K562 (cell line): ENCODE measurements around the gene OMP. TPM values are rescaled to one million over a fixed set of nuclear protein-coding genes. Genes with fewer than 3 reads are reported as not detected.

Experiments used
- ATAC-seq: fragments of 200-7000 bp; cut with Tn5 transposase; 3 replicates; pipeline ENCODE4 v1.9.1; 2020; ENCODE audit warnings: moderate library complexity
- BruUV-seq: library from RNA; stranded (reverse); fragments of 400-500 nt; replicated peaks from 2 replicates; lab custom pipeline; 2021; lab: Mats Ljungman, UMichigan
- CTCF ChIA-PET: fragments of 300-600 bp; formaldehyde crosslinking; extraction: SDS; loops from one replicate; lab custom pipeline; 2021; ENCODE audit warnings: low intra/inter-chr PET ratio; lab: Yijun Ruan, JAX
- POLR2A ChIA-PET: fragments of 300-600, 350-650 bp; sonication (Branson Sonifier 250); formaldehyde crosslinking; extraction: SDS; loops from one replicate; lab custom pipeline; 2021; ENCODE audit warnings: antibody characterized with exemption, inconsistent platforms; lab: Yijun Ruan, JAX
- DNase-seq, 4 experiments: peaks; one replicate each; pipeline versions ENCODE4 v3.0.0 to v3.0.0-alpha.2; 2011 to 2018; ENCODE audit warnings: low spot score in 3 of 4, mixed read lengths in 3 of 4; ENCODE audit errors: extremely low read depth in 1 of 4
- FAIRE-seq: peaks from 2 replicates; lab custom pipeline; 2011; peaks lifted over from hg19 to GRCh38; lab: Jason Lieb, UNC
- H2AFZ ChIP-seq: 2 replicates; pipeline ENCODE4 v1.6.0; 2011; ENCODE audit warnings: low read depth, low read length, control low read depth, inconsistent platforms
- H3K27ac ChIP-seq: fragments of 200-600 bp; 3 replicates; pipeline ENCODE4 v1.8.0; 2011; ENCODE audit warnings: low read depth, mild to moderate bottlenecking, control low read depth, inconsistent platforms, low read length, moderate library complexity, mixed read lengths; ENCODE audit errors: extremely low read depth
- H3K27me3 ChIP-seq, 2 experiments: fragments of 300-600 bp in 1 of 2; 2 replicates in 1 of 2; 3 replicates in 1 of 2; pipeline versions ENCODE4 v1.6.0 to v1.8.0; 2011; ENCODE audit warnings: inconsistent platforms in 2 of 2, low read length in 2 of 2, mild to moderate bottlenecking in 1 of 2, mixed read lengths in 1 of 2, moderate library complexity in 1 of 2; ENCODE audit not compliant: control insufficient read depth in 2 of 2, insufficient read depth in 2 of 2
- H3K36me3 ChIP-seq: fragments of 300-600 bp; 3 replicates; pipeline ENCODE4 v1.8.0; 2011; ENCODE audit warnings: mild to moderate bottlenecking, low read length, inconsistent platforms; ENCODE audit not compliant: control insufficient read depth, insufficient read depth
- H3K4me1 ChIP-seq, 2 experiments: fragments of 200-600 bp in 1 of 2; replicated peaks in 1 of 2; 2 replicates in 1 of 2; 3 replicates in 1 of 2; pipeline versions ENCODE4 v1.5.1 to v1.8.0; 2011; ENCODE audit warnings: inconsistent platforms in 2 of 2, low read length in 2 of 2, mild to moderate bottlenecking in 1 of 2, mixed read lengths in 1 of 2, moderate library complexity in 1 of 2; ENCODE audit not compliant: control insufficient read depth in 2 of 2, insufficient read depth in 2 of 2
- H3K4me2 ChIP-seq: 2 replicates; pipeline ENCODE4 v1.6.1; 2011; ENCODE audit warnings: low read length, control low read depth, inconsistent platforms, mixed read lengths; ENCODE audit not compliant: insufficient read depth
- H3K4me3 ChIP-seq: fragments of 200-600 bp; sonication (generic), shearing (Covaris generic); 2 replicates; pipeline ENCODE4 v1.5.1; 2016; ENCODE audit warnings: control low read depth, inconsistent platforms
- H3K79me2 ChIP-seq: fragments of 200-600 bp; 3 replicates; pipeline ENCODE4 v1.8.0; 2011; ENCODE audit warnings: low read length, inconsistent platforms; ENCODE audit not compliant: control insufficient read depth, insufficient read depth
- H3K9ac ChIP-seq, 2 experiments: 2 replicates each; pipeline versions ENCODE4 v1.6.0 to v1.6.1; 2011; ENCODE audit warnings: low read depth in 2 of 2, low read length in 2 of 2, control low read depth in 1 of 2, inconsistent platforms in 1 of 2, mild to moderate bottlenecking in 1 of 2, mixed read lengths in 1 of 2; ENCODE audit not compliant: insufficient read depth in 1 of 2
- H3K9me1 ChIP-seq: one replicate; pipeline ENCODE4 v1.6.0; 2011; ENCODE audit warnings: inconsistent platforms, mild to moderate bottlenecking, low read length, moderate library complexity; ENCODE audit not compliant: control insufficient read depth, insufficient read depth
- H3K9me3 ChIP-seq: replicated peaks from 2 replicates; pipeline ENCODE4 v1.5.1; 2011; ENCODE audit warnings: low read depth, low read length, inconsistent platforms; ENCODE audit not compliant: control insufficient read depth, insufficient read depth
- H4K20me1 ChIP-seq: replicated peaks from 2 replicates; pipeline ENCODE4 v1.6.1; 2011; ENCODE audit warnings: low read length, inconsistent platforms, mixed read lengths; ENCODE audit not compliant: control insufficient read depth, insufficient read depth
- NRF1 ChIP-seq, 2 experiments: fragments of 450-650 bp; IDR thresholded peaks in 1 of 2; conservative IDR thresholded peaks in 1 of 2; 2 replicates each; pipeline ENCODE4 v1.6.1; 2014; ENCODE audit warnings: mild to moderate bottlenecking in 2 of 2
- WGBS: fragments of 100-300 bp; shearing (Covaris generic); methylation state at CpG from one replicate; pipeline ENCODE4 v1.1.6; 2016; ENCODE audit warnings: low coverage, mixed read lengths; ENCODE audit not compliant: insufficient coverage; ENCODE audit errors: missing lambda C conversion rate; 5-methylcytosine and 5-hydroxymethylcytosine counted together
- in situ Hi-C: fragments of 300-500 bp; cut with MboI; formaldehyde crosslinking; loops from 4 replicates; pipeline ENCODE4 v1.15.0; 2018; ENCODE audit warnings: inconsistent platforms, mixed read lengths
- intact Hi-C: fragments of 100-400 bp; cut with micrococcal nuclease; formaldehyde crosslinking; loops from 2 replicates; pipeline ENCODE4 v1.14.2; 2022
- polyA plus RNA-seq, 8 experiments: library from polyadenylated mRNA; depleted of rRNA in 4 of 8; stranded (reverse) in 5 of 8; unstranded in 3 of 8; fragments of >200 nt; fragmentation: Nextera tagmentation in 2 of 8; fragmentation: Illumina TruSeq in 1 of 8; extraction: Ambion mirVana in 2 of 8; extraction: Trizol in 1 of 8; gene quantifications; 2 replicates each; pipeline versions ENCODE4 v1.2.1 to v1.2.3, GENCODE V29; 2011 to 2014; ENCODE audit warnings: inconsistent platforms in 1 of 8, missing spikeins in 1 of 8
- total RNA-seq, 7 experiments: library from RNA; depleted of rRNA in 6 of 7; stranded (reverse); fragments of >200 nt in 6 of 7; fragmentation: Illumina TruSeq in 2 of 7; extraction: Trizol in 2 of 7; gene quantifications; 2 replicates each; pipeline versions ENCODE4 v1.2.1 to v1.2.3, GENCODE V29; 2011 to 2021; ENCODE audit warnings: low replicate concordance in 1 of 7
- TF ChIP-seq, protein P1 (sequence below): fragments of 250-450 bp; sonication (Bioruptor Pico); IDR thresholded peaks from 2 replicates; pipeline ENCODE4 v1.4.0; 2020

The OMP gene
- total and polyA plus RNA-seq, 9 of the 15 experiments (the other 6 are each of a cell fraction or from before 2014, with no cell fraction given) = not detected

DNA sequence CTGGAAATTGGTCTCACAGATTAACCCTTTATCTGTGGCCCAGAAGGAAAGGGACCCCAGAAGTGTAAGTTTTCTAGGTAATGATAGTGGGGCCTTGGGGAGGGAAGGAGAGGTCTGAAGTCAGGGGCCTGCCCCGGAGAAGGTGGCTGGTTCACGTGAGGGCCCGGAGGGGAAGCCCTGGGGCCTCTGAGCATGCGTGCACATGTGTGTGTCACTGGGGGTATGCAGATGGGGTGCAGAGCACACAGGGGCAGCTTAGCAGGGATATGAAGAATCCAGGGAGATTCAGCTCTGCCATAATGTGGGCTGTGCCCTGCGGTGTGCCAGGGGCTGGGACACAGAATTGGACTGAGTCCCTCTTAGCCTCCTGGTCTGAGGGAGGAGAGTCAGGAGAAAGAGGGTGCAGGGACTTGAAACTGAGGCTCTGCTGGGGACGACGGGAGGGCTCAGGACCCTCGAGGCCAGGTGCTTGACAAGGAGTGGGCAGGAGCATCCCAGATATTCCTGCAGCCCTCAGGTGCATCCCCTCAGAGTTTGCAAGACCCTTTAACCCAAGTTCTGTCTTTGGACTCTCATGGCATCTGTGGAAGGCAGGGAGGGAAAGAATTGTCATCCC, 40.9 kb downstream of the OMP start:
- POLR2A ChIA-PET = interaction anchor here (1.0 to 1.4 kb wide), 2 partner anchors 9 to 28 kb away, joined by 3 read pairs; no protein-coding TSS in a partner anchor
- intact Hi-C loops (no loop called here), in situ Hi-C loops (no loop called here)
- no peak overlapping the region for H3K27ac ChIP-seq
- 0 out of 2 replicates have a peak, but pooled peaks cover 7% of the 10 kb centered on the region for H4K20me1 ChIP-seq
- no peak for DNase-seq
- peaks cover 9 to 49% of the 10 kb centered on the region in 2 experiments; a peak in 4 of 5 replicates for H3K27me3 ChIP-seq
- H3K9me3 ChIP-seq = no peaks in the 10 kb centered on the region
- H2AFZ ChIP-seq = no peak overlapping the region
- H3K79me2 ChIP-seq = no peaks in the 10 kb centered on the region
- CTCF ChIA-PET = no interaction called here
- H3K4me2 ChIP-seq = no peak overlapping the region
- no peaks in the 10 kb centered on the region for H3K36me3 ChIP-seq
- TF ChIP-seq, protein P1, sequence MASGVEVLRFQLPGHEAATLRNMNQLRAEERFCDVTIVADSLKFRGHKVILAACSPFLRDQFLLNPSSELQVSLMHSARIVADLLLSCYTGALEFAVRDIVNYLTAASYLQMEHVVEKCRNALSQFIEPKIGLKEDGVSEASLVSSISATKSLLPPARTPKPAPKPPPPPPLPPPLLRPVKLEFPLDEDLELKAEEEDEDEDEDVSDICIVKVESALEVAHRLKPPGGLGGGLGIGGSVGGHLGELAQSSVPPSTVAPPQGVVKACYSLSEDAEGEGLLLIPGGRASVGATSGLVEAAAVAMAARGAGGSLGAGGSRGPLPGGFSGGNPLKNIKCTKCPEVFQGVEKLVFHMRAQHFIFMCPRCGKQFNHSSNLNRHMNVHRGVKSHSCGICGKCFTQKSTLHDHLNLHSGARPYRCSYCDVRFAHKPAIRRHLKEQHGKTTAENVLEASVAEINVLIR (CRISPR knock-in tag) = no peak
- TF ChIP-seq NRF1 (conservative IDR thresholded peaks at IDR 0.05 in 1 of 2, IDR thresholded peaks at IDR 0.05 in 1 of 2) = peak; percentile 13 to 28; a peak in 1 of 4 replicates
- TF ChIP-seq, all 486 proteins: peak for 1
- peaks cover 0 to 7% of the 10 kb centered on the region in 2 experiments; a peak in 4 of 5 replicates for H3K4me1 ChIP-seq
- no TSS peak for BruUV-seq
- no peak overlapping the region for H3K4me3 ChIP-seq
- no peak overlapping the region for H3K9ac ChIP-seq
- FAIRE-seq = no peak
- no peak for ATAC-seq
- WGBS = 5% methylated on average over 8 of the region's 8 CpGs
- H3K9me1 ChIP-seq = no peaks in the 10 kb centered on the region
